ENCODE measurements around the gene TNFSF12.
A peak's percentile ranks its signal among the peaks of the same experiment; 100 is the strongest.

Gene TNFSF12

DNA sequence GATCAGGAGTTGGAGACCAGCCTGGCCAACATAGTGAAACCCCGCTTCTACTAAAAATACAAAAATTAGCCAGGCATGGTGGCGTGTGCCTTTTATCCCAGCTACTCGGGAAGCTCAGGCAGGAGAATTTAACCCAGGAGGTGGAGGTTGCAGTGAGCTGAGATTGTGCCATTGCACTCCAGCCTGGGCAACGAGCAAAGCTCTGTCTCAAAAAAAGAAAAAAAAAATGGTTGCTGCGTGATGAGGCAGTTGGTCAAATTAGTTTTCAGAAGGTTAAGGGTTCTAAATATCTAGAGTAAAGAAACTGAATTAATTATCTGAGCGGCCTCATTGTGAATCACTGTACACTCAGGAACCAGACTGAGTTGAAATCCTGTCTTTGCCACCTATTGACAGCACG lies 27.1 kb downstream of the TNFSF12 start:
- H3K9ac ChIP-seq, result peak overlapping the region; percentile 100
- peaks cover 77% of the 10 kb centered on the region for H4K20me1 ChIP-seq
- H3K36me3 ChIP-seq, result peaks cover 73% of the 10 kb centered on the region
- no peak overlapping the region; the same call in 1 of the 2 replicates for H3K27ac ChIP-seq
- no peaks in the 10 kb centered on the region for H3K9me3 ChIP-seq
- H3K4me3 ChIP-seq, result 0 out of 2 replicates have a peak overlapping the region, but pooled peaks have one; percentile 100
- peaks cover 77% of the 10 kb centered on the region for H3K4me1 ChIP-seq
- no peaks in the 10 kb centered on the region for H3K27me3 ChIP-seq
- no peak for TF ChIP-seq Cebpa-rat (IDR thresholded peaks at IDR 0.05)
- peak overlapping the region; percentile 98 for H3K4me2 ChIP-seq

DNA sequence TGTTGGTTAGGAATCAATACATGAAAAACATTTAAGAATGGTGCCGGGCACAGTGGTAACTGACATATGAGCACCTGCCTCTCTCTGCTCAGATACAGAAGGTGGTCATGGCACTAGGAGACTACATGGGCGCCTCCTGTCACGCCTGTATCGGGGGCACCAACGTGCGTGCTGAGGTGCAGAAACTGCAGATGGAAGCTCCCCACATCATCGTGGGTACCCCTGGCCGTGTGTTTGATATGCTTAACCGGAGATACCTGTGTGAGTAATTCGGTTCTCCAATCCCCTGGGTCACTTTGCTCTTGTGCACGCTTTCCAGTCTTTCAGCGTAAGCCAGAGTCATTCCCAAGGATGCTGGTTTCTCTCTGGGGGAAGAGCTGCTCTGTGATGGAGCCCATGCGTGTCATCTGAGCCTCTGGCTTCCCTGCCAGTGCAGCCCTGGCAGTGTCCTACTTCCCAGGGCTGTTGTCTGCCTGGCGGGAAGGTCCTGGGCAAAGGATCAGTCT lies 27.6 kb downstream of the TNFSF12 start:
- peaks cover 77% of the 10 kb centered on the region for H4K20me1 ChIP-seq
- peak overlapping the region; percentile 13; the same call in 1 of the 2 replicates for H3K9ac ChIP-seq
- no peaks in the 10 kb centered on the region for H3K27me3 ChIP-seq
- H3K9me3 ChIP-seq, result no peaks in the 10 kb centered on the region
- H3K36me3 ChIP-seq, result peaks cover 68% of the 10 kb centered on the region
- no peak overlapping the region for H3K4me3 ChIP-seq
- TF ChIP-seq Cebpa-rat (IDR thresholded peaks at IDR 0.05), result no peak
- H3K27ac ChIP-seq, result no peak overlapping the region
- H3K4me2 ChIP-seq, result peak overlapping the region; percentile 98
- peaks cover 78% of the 10 kb centered on the region for H3K4me1 ChIP-seq

DNA sequence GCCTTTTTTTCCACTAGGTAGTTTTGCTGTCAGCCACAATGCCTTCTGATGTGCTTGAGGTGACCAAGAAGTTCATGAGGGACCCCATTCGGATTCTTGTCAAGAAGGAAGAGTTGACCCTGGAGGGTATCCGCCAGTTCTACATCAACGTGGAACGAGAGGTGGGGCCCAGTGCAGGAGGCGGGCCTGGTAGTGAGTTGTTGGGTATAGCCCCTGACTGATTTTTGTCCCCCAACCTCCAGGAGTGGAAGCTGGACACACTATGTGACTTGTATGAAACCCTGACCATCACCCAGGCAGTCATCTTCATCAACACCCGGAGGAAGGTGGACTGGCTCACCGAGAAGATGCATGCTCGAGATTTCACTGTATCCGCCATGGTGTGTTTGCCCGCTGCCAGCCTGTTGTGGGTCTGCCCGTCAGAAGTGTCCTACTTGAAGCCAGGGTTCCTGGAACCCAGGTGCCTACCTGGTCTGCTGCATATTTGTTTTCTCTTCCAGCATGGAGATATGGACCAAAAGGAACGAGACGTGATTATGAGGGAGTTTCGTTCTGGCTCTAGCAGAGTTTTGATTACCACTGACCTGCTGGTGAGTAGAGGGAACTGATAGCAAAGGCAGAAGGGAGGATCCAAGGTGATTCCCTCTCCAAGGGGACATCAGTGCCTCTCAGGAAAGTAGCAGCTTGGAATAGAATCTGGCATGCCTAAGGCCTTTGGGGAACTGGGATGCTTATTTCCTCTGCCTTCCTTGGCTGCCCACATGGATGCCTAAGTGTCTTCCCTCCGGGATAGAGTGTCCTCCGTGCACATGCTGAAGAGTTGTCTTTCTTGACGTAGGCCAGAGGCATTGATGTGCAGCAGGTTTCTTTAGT lies 28.7 kb downstream of the TNFSF12 start:
- peaks cover 87% of the 10 kb centered on the region for H3K4me1 ChIP-seq
- no peaks in the 10 kb centered on the region for H3K9me3 ChIP-seq
- peak overlapping the region; percentile 13; the same call in 1 of the 2 replicates for H3K9ac ChIP-seq
- H3K27ac ChIP-seq, result no peak overlapping the region
- peak overlapping the region; percentile 98 for H3K4me2 ChIP-seq
- no peak overlapping the region for H3K4me3 ChIP-seq
- H4K20me1 ChIP-seq, result peaks cover 77% of the 10 kb centered on the region
- no peak for TF ChIP-seq Cebpa-rat (IDR thresholded peaks at IDR 0.05)
- H3K27me3 ChIP-seq, result no peaks in the 10 kb centered on the region
- H3K36me3 ChIP-seq, result peaks cover 68% of the 10 kb centered on the region

DNA sequence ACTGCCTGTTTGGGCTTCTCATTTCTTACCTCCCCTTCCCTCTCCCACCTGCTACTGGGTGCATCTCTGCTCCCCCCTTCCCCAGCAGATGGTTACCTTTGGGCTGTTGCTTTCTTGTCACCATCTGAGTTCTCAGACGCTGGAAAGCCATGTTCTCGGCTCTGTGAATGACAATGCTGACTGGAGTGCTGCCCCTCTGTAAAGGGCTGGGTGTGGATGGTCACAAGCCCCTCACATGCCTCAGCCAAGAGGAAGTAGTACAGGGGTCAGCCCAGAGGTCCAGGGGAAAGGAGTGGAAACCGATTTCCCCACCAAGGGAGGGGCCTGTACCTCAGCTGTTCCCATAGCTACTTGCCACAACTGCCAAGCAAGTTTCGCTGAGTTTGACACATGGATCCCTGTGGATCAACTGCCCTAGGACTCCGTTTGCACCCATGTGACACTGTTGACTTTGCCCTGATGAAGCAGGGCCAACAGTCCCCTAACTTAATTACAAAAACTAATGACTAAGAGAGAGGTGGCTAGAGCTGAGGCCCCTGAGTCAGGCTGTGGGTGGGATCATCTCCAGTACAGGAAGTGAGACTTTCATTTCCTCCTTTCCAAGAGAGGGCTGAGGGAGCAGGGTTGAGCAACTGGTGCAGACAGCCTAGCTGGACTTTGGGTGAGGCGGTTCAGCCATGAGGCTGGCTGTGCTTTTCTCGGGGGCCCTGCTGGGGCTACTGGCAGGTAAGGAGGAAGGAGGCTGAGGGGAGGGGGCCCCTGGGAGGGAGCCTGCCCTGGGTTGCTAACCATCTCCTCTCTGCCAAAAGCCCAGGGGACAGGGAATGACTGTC lies 30.4 kb downstream of the TNFSF12 start, which contains the start of gene CD68:
TSS of gene CD68 (plus strand) at position 638 of the 833 bp plus-strand sequence. CDS start at position 678, 40 bp downstream.
- TF ChIP-seq Cebpa-rat (IDR thresholded peaks at IDR 0.05), result peak; percentile 76
- Histone ChIP-seq H3K4me2 (peak within 1 kb of the TSS; percentile 98), H3K9me3 (no peaks in the 10 kb centered on the region), H3K27ac (peak within 1 kb of the TSS; percentile 96), H3K4me1 (peaks cover 93% of the 10 kb centered on the region), H3K9ac (peak within 1 kb of the TSS; percentile 95), H3K4me3 (no peak within 1 kb of the TSS), H3K36me3 (peaks cover 63% of the 10 kb centered on the region), H4K20me1 (peaks cover 63% of the 10 kb centered on the region), H3K27me3 (no peaks in the 10 kb centered on the region)

DNA sequence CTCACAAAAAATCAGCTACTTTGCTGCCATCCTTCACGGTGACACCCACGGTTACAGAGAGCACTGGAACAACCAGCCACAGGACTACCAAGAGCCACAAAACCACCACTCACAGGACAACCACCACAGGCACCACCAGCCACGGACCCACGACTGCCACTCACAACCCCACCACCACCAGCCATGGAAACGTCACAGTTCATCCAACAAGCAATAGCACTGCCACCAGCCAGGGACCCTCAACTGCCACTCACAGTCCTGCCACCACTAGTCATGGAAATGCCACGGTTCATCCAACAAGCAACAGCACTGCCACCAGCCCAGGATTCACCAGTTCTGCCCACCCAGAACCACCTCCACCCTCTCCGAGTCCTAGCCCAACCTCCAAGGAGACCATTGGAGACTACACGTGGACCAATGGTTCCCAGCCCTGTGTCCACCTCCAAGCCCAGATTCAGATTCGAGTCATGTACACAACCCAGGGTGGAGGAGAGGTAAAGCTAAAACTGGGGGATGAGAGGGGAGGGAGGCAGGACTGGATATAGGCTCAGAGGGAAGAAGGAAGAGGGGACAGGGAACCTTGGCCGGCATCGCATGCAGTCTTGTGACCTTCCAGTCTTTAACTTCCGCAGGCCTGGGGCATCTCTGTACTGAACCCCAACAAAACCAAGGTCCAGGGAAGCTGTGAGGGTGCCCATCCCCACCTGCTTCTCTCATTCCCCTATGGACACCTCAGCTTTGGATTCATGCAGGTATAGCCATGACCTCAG lies 31.2 kb downstream of the TNFSF12 start:
- Histone ChIP-seq H3K9me3 (no peaks in the 10 kb centered on the region), H3K27me3 (no peaks in the 10 kb centered on the region), H4K20me1 (peaks cover 55% of the 10 kb centered on the region), H3K4me1 (peaks cover 93% of the 10 kb centered on the region), H3K27ac (peak overlapping the region; percentile 96), H3K4me3 (no peak overlapping the region), H3K9ac (peak overlapping the region; percentile 95), H3K4me2 (peak overlapping the region; percentile 98), H3K36me3 (peaks cover 55% of the 10 kb centered on the region)
- no peak for TF ChIP-seq Cebpa-rat (IDR thresholded peaks at IDR 0.05)

DNA sequence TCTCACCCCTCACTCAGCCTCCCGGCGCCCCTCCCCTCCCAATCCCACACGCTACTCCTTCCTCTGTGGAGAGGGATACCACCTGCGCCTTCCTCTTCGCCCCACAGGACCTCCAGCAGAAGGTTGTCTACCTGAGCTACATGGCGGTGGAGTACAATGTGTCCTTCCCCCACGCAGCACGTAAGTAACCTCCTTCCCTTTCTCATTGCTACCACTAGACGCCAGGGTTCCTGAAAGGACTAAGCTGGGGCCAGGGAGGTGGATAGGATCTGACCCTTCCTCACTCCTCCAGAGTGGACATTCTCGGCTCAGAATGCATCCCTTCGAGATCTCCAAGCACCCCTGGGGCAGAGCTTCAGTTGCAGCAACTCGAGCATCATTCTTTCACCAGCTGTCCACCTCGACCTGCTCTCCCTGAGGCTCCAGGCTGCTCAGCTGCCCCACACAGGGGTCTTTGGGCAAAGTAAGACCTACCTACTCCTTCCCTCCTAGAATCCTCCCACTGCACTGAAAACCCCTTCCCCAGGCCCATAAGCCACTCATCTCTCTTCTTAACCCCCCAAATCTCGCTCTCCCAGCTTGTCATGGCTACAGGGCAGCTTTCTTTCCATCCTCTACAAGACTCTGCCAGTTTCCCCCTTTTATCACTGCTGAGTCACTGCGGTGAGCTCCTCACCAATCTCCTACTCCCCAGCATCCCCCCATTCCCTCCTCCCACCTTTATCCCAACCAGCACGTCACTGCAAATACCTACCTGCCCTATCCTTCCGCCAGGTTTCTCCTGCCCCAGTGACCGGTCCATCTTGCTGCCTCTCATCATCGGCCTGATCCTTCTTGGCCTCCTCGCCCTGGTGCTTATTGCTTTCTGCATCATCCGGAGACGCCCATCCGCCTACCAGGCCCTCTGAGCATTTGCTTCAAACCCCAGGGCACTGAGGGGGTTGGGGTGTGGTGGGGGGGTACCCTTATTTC lies 32.0 kb downstream of the TNFSF12 start:
- Histone ChIP-seq H3K9me3 (no peaks in the 10 kb centered on the region), H3K36me3 (peaks cover 51% of the 10 kb centered on the region), H3K27me3 (no peaks in the 10 kb centered on the region), H3K4me1 (peaks cover 89% of the 10 kb centered on the region), H3K4me2 (peak overlapping the region; percentile 98), H4K20me1 (peaks cover 46% of the 10 kb centered on the region), H3K9ac (peak overlapping the region; percentile 95), H3K27ac (peak overlapping the region; percentile 96), H3K4me3 (no peak overlapping the region; the same call in 1 of the 2 replicates)
- TF ChIP-seq Cebpa-rat (IDR thresholded peaks at IDR 0.05), result no peak

DNA sequence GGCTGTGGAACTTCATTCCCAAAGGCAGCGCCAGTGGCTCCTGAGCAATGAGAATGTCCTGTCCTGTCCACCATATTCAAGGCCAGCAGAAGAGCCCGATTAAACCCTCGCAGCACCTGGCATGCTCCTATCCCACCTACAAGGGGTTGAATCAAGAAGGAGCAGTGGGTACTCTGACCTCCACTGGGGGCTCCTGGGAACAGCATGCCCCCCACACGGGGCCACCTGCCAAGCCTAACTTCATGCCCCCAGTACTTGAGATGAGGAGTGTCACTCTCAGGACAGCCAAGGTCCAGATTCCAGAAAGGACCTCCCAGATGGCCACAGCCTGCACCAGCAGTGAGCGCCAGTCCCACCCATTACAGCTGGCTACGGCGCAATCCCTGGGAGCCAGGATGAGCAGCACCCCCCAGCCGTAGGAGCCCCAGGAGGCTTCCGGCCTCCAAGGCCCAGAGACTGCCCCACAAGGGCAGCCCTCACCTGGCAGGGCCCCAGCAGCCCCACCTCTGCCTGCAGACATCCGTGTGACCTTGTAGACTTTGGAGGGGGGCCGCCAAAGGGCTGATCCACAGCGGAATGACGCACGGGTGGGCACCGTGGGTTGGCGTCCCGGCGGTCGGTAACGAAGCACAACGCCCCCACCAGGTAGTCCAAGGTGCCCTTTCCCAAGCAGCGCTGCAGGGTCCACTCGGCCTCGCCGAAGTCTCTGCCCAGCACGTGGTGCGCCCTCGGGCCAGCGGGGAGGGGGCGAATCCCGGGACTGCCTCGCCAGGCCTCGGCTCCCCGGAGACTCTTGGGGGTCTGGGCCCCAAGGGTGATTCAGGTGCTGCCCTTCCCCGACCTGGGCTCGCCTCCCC lies 33.8 kb downstream of the TNFSF12 start:
- no peaks in the 10 kb centered on the region for H3K9me3 ChIP-seq
- TF ChIP-seq Cebpa-rat (IDR thresholded peaks at IDR 0.05), result no peak
- peaks cover 49% of the 10 kb centered on the region for H3K36me3 ChIP-seq
- H3K9ac ChIP-seq, result peak overlapping the region; percentile 95
- peaks cover 29% of the 10 kb centered on the region for H4K20me1 ChIP-seq
- peaks cover 82% of the 10 kb centered on the region for H3K4me1 ChIP-seq
- peak overlapping the region; percentile 98 for H3K4me2 ChIP-seq
- H3K27ac ChIP-seq, result peak overlapping the region; percentile 96
- peak overlapping the region; percentile 70 for H3K4me3 ChIP-seq
- H3K27me3 ChIP-seq, result no peaks in the 10 kb centered on the region
